Psoas muscle (tissue), 8 donors: ENCODE data around the gene KIF6. TPM values are rescaled to one million over a fixed set of nuclear protein-coding genes. Genes with fewer than 3 reads are reported as not detected.

Source experiments
- ATAC-seq, 4 donors: fragments of 200-7000 bp; cut with Tn5 transposase; one replicate each; pipeline ENCODE4 v1.9.1; 2020; ENCODE audit warnings: moderate library complexity in 3 of 4, mild to moderate bottlenecking in 2 of 4
- DNase-seq, 2 donors: peaks; one replicate each; pipeline ENCODE4 v3.0.0-alpha.2; 2020
- H3K27ac ChIP-seq: fragments of 200-600 bp; one replicate; pipeline ENCODE4 v1.8.0; 2022
- H3K27me3 ChIP-seq, 3 donors: fragments of 200-600 bp in 1 of 3; one replicate each; pipeline versions ENCODE4 v1.6.1 to v1.8.0; 2013 to 2022; ENCODE audit warnings: low read length in 2 of 3, mild to moderate bottlenecking in 2 of 3, moderate library complexity in 1 of 3; ENCODE audit not compliant: insufficient read depth in 3 of 3
- H3K36me3 ChIP-seq, 2 donors: fragments of 200-600 bp in 1 of 2; one replicate each; pipeline versions ENCODE4 v1.6.1 to v1.8.0; 2013 to 2022; ENCODE audit warnings: low read depth in 1 of 2, mild to moderate bottlenecking in 1 of 2, moderate library complexity in 1 of 2; ENCODE audit not compliant: insufficient read depth in 1 of 2
- H3K4me1 ChIP-seq: fragments of 200-600 bp; one replicate; pipeline ENCODE4 v1.8.0; 2022
- H3K4me3 ChIP-seq: fragments of 200-600 bp; one replicate; pipeline ENCODE4 v1.8.0; 2022; ENCODE audit warnings: mild to moderate bottlenecking
- H3K9me3 ChIP-seq: fragments of 200-600 bp; one replicate; pipeline ENCODE4 v1.8.0; 2022
- WGBS, 3 donors: extraction: QIAGEN DNeasy Blood & Tissue Kit; methylation state at CpG; one replicate each; pipeline versions ENCODE4 v1.1.6 to v1.1.7; 2013; 5-methylcytosine and 5-hydroxymethylcytosine counted together
- intact Hi-C, 2 donors: fragments of 100-400 bp; cut with DNase I; formaldehyde crosslinking; loops; one replicate each; pipeline versions ENCODE4 v1.11.0 to v1.14.2; 2022
- polyA plus RNA-seq, 3 donors: library from polyadenylated mRNA; stranded (reverse); fragments of 200-250 nt; gene quantifications; one replicate each; pipeline ENCODE4 v1.2.3, GENCODE V29; 2013
- total RNA-seq, 4 donors: library from RNA; stranded (reverse); fragmentation: NEBNext Ultra II Directional in 2 of 4; extraction: Animal tissue kit (Norgen Biotek cat#: 25700) in 2 of 4; gene quantifications; one replicate each; pipeline versions ENCODE4 v1.2.1 to v1.2.4, GENCODE V29; 2021 to 2023
- TF ChIP-seq, protein P1 (sequence below): fragments of 200-600 bp; IDR thresholded peaks from one replicate; pipeline ENCODE4 v1.8.0; 2022; ENCODE audit warnings: antibody characterized with exemption
- donor health status: healthy with polysubstance abuse.
- donor health status: DM: no; HTN: no; CAD: no; lungs with moderate emphysema.
- donor health status: Bipolar disorder and iron deficiency.
- donor health status: healthy.
- donor health status: DM: yes; HTN: yes; CAD: no.
- donor health status: DM: no; HTN: no; CAD: no.
- donor health status: DM: no; HTN: no; CAD: no.
- donor health status: DM: yes; HTN: yes; CAD: no.

The KIF6 gene
- total and polyA plus RNA-seq, 7 donors = 0.03 to 0.17 (median 0.09) TPM; not detected in 2

DNA sequence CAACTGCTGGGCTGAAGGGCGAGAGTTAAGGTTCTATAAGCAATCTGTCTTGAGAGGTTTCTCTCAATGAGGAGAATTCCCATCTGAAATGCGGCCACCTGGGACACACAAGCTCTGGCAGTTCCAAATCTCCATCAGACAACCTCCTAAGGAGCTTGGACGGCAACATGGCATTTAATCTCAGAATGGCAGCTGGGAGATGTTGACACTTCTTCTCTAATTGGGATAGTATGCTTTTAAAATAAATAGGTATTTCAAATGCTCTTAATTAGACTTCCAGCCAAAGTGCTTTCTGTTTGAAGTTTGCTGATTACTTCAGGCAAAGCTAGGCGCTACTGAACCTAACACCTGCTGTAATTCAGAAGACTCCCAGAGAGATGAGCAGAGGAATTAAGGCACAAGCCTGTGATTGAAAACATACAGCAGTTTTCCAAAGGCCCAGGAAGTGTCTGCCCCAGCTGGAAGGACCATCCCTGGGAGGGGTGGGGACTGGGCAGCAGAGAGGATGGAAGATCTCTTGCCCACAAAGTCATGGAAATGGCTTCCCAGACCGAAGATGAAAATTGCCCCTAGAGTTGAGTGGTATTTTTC lies 343.6 kb downstream of the KIF6 start:
- TF ChIP-seq, protein P1, sequence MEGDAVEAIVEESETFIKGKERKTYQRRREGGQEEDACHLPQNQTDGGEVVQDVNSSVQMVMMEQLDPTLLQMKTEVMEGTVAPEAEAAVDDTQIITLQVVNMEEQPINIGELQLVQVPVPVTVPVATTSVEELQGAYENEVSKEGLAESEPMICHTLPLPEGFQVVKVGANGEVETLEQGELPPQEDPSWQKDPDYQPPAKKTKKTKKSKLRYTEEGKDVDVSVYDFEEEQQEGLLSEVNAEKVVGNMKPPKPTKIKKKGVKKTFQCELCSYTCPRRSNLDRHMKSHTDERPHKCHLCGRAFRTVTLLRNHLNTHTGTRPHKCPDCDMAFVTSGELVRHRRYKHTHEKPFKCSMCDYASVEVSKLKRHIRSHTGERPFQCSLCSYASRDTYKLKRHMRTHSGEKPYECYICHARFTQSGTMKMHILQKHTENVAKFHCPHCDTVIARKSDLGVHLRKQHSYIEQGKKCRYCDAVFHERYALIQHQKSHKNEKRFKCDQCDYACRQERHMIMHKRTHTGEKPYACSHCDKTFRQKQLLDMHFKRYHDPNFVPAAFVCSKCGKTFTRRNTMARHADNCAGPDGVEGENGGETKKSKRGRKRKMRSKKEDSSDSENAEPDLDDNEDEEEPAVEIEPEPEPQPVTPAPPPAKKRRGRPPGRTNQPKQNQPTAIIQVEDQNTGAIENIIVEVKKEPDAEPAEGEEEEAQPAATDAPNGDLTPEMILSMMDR = no peak

DNA sequence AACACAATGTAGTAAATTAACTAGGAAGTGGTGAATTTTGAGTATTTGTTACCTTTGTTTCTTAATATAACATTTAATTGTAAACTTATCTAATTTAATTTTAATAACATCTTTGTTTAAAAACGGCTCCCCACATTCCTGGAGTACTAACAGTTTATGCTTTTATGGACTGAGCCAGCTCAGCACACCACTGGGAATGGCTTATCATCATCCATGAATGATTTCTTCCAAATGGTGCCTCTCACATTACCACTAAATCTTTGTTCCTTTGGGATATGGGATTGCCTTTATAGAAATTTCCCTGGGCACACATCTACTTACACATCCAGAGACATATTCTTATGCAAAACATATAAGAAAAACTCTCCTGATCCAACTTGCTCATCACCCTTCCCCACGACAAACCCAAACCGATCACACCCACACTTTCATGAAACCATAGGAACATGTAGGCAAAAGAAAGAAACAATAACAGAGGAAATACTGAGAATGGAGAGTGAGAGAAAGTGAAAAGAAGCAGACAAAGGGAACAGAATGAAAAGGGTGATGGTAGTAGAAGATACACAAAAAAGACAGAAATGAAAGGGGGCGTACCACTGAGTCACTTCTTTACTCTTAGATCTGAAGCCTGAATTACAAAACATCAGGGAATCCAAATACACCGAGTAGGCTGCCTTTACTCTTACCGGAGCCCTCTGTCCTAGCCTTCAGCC lies 344.2 kb downstream of the KIF6 start:
- no peaks in the 10 kb centered on the region for H3K36me3 ChIP-seq
- H3K27ac ChIP-seq = no peak overlapping the region
- no peaks in the 10 kb centered on the region for H3K4me1 ChIP-seq
- TF ChIP-seq, protein P1 = no peak
- DNase-seq = no peak
- no peak overlapping the region for H3K4me3 ChIP-seq
- peaks cover 0 to 3% (median 0%) of the 10 kb centered on the region in 3 donors for H3K27me3 ChIP-seq
- H3K9me3 ChIP-seq = no peaks in the 10 kb centered on the region
- 74 to 81% (median 75%) methylated on average over 6 of the region's 6 CpGs for WGBS, 3 donors
- intact Hi-C loops = no loop called here
- no peak for ATAC-seq

More for the DNA sequence above, 343.6 kb downstream of the KIF6 start:
- ATAC-seq (no peak), DNase-seq (no peak)
- H3K27ac ChIP-seq = no peak overlapping the region
- no peaks in the 10 kb centered on the region for H3K9me3 ChIP-seq
- no peaks in the 10 kb centered on the region for H3K36me3 ChIP-seq
- intact Hi-C loops = no loop called here
- H3K27me3 ChIP-seq = peaks cover 0 to 3% (median 0%) of the 10 kb centered on the region in 3 donors
- H3K4me3 ChIP-seq = no peak overlapping the region
- 71 to 74% (median 73%) methylated on average over 5 of the region's 5 CpGs for WGBS, 3 donors
- no peaks in the 10 kb centered on the region for H3K4me1 ChIP-seq

DNA sequence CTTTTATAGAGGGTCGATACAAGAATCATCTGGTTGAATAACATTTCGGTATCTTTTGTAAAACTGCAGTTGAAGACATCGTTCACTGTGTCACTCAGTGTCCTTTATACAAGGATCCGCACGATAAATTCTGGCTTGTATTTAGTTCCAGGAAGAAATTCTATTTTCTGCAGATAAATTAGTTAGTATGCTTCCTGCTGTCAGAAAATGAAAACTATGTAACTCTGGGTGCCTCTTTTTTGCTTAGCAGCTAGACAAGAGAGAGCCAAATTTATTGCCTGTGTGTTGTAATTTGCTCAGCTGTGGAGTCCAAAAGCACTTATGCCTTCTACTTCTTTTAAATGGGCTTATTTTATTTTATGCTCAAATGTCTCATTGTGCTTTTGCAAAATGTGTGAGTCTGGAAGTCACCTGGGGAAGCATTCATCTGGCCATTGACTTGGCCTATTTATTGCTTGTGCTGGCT lies 346.2 kb downstream of the KIF6 start:
- no peaks in the 10 kb centered on the region for H3K9me3 ChIP-seq
- intact Hi-C loops = loop anchor here (5.0 kb wide), 1 partner anchor 513 kb away; no protein-coding TSS in a partner anchor
- ATAC-seq (no peak), DNase-seq (no peak)
- H3K36me3 ChIP-seq = no peaks in the 10 kb centered on the region
- no peak overlapping the region for H3K27ac ChIP-seq
- TF ChIP-seq, protein P1 = no peak
- peaks cover 0 to 3% (median 0%) of the 10 kb centered on the region in 3 donors for H3K27me3 ChIP-seq
- H3K4me3 ChIP-seq = no peak overlapping the region
- no peaks in the 10 kb centered on the region for H3K4me1 ChIP-seq
- WGBS, 3 donors = 72 to 87% (median 76%) methylated on average over 5 of the region's 5 CpGs

DNA sequence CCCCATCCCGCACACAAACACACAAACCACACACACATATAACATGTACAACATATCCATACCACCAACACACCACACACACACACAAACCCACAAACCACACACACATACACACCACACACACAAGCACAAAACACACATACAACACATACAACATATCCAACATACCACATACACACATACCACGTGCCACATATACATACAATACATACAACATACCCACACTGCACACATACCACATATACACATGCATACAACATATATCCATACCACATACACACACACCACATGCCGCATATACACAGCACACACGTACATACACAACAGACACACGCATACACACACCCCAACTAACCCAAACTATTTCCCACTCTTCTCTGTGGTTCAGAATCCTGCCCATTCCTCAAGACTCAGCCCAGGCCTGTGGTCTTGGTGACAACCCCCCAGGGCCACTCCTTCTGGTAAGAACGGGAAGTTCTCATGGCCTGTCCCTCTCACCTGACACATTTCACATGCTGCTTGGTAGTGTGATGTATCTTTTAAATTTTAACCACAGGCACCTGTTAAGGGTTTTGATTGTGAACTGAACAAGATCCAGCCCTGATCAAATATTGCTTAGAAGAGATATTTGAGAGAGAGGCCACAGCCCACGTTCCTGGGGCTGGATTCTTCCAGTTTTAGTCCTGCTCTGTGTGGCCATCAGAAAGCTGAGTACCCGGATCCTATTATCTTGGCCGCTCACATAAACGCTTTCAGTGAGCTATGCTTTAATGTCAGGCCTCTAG lies 346.8 kb downstream of the KIF6 start:
- WGBS, 3 donors = 74 to 83% (median 82%) methylated on average over 10 of the region's 10 CpGs
- Histone ChIP-seq H3K27me3 (peaks cover 0 to 3% (median 0%) of the 10 kb centered on the region in 3 donors), H3K4me3 (no peak overlapping the region), H3K9me3 (no peaks in the 10 kb centered on the region), H3K36me3 (no peaks in the 10 kb centered on the region), H3K4me1 (no peaks in the 10 kb centered on the region), H3K27ac (no peak overlapping the region)
- no peak for DNase-seq
- ATAC-seq = no peak
- intact Hi-C loops = loop anchor here (5.0 kb wide), 1 partner anchor 514 kb away; no protein-coding TSS in a partner anchor
- TF ChIP-seq, protein P1 = no peak
